ENCODE results near the gene FCHSD2.

The FCHSD2 gene

DNA sequence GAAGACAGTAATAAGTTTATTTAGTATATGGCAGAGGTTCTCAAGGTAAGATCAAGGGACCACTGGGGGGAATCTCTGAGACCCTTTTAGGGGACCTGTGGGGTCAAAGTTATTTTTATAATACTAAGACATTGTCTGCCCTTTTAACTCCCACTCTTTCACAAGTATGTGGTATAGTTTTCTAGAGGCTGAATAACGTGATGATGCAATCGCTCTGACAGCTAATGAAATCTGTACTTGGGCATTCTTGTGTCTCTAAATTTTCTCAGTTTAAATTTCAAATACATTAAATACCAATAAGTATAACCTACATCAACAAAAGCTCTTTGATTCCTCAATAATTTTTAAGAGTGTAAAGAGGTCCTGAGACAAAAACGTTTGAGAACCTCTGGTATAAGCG is 180.0 kb downstream of the FCHSD2 start:
- DNase-seq: no peak

DNA sequence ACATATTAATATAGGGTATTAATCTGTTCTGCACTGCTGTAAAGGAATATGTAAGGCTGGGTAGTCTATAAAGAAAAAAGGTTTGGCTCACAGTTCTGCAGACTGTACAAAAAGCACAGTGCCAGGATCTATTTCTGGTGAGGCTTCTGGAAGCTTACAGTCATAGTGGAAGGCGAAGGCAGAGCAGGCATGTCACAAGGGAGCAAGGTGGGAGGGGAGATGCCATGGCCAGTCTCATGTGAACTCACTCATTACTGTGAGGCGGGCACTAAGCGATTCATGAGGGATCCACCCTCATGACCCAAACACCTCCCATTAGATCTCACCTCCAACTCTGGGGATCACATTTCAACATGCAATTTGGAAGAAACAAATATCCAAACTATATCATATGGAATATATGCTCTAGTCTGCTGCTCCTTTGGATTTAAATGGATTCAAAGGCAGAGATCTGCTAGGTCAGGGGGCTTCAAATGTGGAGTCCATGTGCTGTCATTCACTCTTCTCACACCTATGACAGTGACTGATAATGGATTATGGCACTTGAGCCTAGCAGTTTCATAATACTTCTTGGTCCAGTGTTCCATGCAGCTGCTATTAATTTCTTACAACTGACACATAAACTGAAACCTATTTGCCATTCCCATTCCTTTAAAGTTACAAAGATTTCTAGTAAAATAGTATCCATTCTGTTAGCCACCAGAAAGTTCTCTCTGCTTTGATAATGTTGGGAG is 182.0 kb downstream of the FCHSD2 start:
- DNase-seq: no peak

DNA sequence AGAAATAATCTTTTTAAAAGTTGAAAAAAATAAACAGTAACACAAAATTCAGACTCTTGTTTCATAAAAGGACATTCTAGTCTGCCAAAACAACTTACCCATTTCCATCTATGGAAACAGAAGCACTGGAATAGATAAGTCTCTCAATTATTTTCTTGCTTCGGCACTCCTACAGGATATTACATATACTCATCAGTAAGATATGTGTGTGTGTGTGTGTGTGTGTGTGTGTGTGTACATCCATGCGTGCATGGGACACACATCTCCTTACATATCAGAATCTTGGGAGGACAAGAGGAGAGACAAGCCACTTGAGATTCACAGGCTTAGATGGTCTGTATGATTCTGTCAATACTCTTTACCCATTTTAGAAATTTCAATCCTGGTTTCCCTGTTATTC is 183.3 kb downstream of the FCHSD2 start:
- DNase-seq: no peak

DNA sequence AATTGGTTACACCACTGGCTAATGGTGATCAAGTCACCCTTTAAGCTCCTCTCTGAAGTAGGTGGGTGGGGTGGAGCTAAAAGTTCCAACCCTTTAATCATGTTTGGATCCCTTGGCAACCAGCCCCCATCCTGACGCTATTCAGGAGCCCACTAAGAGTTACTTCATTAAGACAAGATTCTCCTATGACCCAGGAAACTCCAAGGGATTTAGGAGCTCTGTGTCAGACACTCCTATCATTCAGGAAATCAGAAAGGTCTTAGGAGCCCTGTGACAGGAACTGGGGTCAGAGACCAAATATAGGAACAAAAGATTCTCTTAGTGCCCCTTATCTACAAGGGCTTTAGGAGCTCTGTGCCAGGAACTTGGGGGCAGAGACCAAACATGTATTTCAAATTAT is 186.7 kb downstream of the FCHSD2 start:
- DNase-seq: no peak

DNA sequence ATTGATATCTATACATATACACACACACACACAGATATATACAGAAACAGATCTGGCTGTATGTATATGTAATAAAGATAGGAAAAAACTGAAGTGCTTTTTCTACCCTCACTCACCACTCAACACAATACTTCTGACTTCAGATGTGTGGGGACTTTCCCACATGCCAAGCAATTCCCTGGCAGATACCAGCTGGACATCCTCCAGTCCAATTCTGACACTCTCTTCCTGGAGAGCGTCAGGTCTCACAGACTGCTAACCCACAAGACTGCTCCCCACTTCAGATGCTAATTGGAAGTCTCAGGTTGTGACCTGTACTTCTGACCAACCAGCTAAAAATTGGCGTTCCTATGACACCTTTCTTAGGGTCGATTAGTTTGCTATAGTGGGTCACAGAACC is 187.3 kb downstream of the FCHSD2 start:
- no peak for DNase-seq

DNA sequence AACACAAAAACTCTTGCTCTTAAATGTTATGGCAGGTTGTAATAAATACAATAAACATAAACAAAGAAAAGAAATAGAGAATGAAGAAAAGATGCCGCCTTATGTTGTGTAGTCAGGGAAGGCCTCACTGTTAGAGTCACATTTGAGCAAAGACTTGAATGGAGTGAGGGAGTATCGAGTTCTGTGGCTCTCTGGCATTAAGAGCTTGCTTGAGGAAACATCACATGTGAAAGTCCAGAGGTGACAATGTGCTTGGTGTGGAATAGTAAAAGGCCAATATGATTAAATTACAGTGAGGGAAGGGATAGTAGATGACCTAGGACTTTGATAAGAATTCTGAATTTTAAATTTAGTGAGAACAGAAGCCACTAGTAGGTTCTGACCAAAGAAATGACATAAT is 188.5 kb downstream of the FCHSD2 start:
- no peak for DNase-seq

DNA sequence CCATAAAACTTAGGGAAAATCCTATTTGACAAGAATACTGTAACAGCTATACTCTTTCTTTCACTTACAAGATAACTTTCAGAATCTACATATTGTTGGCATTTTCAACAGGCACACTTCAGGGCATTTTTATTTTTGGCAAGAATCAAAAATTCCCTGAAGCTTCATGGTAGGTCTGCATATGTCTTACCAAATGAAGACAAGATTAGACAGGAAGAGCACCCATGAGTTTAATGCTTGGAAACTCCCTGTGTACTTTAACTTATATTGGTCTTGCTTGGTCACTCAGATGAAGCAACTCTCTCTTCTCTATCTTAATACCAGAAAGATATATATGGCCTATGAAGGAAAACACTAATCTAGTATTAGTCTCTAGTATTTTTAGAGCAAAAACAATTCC is 190.2 kb downstream of the FCHSD2 start:
- no peak for DNase-seq

DNA sequence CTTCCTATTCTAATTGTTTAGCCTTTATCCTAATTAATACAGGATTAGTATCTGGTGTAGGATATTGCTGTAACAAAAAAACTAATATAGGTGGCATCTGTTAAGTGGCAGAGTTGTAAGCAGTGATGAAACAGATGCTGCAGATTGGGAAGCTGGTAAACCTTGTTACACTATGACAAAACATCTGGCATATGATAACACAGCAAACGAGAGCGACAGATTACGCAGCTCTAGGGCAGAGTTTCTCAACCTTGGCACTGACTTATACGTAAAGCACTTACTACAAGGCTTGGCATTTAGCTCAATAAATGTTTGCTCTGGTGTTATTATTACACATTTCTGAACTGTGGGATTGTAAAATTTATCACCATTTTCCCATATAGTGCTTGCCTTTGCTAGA is 190.9 kb downstream of the FCHSD2 start:
- DNase-seq: no peak

DNA sequence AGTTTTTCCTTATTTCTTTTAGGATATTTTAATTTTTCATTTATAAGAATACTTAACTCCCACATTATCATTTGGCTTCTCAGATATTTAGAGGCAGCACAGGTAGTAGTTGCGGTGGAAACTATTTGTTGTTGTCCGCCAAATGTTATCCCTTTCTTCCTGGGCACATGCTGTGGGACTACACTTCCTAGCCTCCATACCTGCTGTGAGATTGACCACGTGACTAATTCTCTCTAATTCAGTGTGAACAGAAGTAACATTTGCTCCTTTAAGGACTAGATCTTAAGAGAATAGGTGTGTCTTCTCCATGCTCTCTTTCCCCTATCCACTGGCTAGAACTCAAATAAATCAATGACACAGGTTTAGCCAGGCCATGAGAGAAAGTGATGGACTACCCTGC is 191.4 kb downstream of the FCHSD2 start:
- DNase-seq: no peak

DNA sequence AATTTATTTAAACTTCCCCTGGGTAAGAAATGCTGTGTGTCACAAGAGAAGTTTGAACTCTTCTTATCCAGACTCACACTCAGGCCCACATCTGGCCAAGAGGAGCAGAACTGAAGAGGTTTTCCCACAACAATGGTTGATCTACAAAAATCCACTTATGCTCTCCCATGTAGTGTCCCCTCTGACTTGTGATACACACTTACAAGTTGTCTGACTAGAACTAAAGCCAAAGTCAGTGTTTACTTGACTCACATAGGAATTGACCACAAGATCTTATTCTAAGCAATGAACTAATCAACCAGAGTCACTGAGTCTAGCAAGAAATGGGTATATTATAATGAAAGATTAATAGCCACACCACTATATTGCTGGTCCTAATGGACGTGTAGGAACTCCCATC is 194.9 kb downstream of the FCHSD2 start:
- no peak for DNase-seq

DNA sequence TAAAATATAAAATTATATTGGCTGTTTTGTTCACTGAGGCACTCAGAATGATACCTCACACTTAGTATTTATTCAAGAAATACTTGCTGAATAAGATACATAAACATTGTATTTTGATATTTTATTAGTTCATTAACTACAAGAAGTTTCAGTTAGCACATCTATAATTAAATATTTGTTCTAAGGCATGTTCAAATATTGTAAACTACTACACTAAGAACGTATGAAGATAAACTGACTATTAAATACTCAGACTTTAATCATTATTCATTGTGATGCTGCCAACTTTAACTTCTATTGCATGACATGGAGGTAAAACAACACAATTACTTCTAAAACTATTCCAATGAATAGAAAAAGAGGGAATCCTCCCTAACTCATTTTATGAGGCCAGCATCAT is 198.5 kb downstream of the FCHSD2 start:
- no peak for DNase-seq

DNA sequence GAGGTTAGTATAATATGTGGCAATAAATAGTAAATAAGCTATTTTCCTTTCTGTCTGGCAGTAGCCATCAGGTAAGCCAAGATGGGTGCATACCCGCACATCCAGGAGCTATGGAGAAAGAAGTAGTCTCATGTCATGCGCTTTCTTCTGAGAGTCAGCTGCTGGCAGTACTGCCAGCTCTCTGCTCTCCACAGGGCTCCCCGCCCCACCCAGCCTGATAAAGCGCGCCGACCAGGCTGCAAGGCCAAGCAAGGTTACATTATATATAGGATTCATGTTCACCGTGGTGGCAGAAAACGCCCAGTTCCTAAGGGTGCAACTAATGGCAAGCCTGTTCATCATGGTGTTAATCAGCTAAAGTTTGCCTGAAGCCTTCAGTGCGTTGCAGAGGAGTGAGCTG is 201.7 kb downstream of the FCHSD2 start:
- no peak for DNase-seq

DNA sequence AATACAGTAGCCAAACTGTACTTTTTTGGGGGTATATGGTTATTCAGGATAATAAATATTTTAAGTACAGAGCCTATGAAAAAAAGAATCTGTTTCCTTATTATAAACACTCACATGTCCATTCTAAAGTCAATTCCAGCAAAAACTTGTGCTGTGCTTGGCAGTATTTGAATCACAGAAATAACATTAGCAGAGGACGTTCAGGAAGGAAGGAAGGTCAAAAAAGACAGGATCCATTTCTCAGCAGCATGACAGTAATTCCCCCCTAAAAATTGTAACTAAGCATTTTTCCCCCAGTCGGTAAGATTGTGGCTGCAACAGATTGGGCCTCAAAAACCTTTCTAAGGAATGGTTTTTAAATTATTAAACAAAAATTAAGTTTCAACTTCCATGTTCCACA is 203.1 kb downstream of the FCHSD2 start:
- DNase-seq: no peak

DNA sequence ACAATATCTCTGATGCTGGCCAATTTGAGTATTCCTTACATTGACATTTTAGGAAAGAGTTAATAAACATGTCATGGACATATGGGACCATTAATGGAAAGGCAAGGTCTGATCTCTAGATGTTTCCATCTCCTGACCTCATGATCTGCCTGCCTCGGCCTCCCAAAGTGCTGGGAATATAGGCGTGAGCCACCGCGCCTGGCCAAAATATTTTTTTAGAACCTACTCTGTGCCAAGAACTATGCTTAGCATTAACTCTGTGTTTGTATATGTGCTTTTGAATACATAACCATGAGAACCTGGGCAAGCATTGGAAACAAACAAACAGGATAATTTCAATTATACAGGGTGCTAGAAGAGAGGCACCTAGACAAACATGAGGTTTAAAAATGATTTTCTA is 204.7 kb downstream of the FCHSD2 start:
- DNase-seq: no peak

DNA sequence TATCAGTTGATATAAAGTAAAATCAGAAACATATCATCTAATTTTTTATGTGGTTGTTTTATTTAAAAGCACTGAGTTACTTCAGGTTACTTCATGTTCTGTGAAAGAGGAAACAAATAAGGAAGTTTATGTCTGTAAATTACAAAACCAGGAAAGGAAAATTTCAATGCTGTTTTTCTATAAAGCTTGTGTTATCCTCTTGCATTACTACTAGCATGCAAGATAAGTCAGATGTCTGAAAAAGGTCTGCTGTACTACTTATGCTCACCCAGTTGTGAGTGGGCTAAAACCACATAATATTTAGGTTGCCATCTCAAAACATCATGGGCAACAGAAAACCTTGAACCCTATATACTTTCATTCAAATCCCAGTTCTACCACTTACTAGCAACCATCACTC is 206.4 kb downstream of the FCHSD2 start:
- no peak for DNase-seq

DNA sequence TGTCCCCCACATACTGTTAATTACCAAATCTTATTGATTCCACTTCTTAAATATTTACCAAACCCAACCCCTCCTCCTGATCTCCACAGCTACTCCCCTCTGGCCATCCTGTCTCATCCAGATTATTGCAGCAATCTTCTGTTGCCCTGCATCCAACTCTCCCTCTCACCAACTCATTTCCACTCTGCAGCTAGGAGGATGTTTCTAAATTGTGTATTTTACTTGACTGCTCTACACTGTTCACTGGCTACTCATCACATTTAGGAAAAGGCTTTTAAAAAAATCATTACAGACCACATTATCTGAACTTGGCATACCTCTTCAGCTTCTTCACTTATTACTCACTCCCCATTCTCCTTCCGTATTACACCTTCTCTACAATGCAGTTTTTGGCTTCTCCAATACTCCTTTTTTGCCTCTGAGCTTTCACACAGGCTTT is 210.0 kb downstream of the FCHSD2 start:
- no peak for DNase-seq

DNA sequence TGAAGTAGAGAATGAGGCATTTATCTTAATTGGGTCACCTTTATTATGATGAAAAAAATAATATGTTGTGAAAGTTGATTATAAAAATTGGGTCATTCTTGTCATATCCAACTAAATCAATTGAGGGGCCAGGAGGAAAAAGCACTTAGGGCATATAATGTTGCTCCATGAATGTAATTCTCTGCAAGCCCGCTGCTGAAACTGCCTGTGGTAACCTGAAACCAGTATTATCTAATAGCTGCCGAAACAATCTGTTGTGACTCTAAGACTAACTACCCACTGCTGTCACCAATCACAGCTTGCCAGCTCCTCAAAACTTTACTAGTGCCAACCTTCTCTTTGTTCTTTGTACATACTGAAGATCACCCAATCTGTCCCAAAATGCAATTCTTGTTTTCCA is 212.1 kb downstream of the FCHSD2 start:
- no peak for DNase-seq

DNA sequence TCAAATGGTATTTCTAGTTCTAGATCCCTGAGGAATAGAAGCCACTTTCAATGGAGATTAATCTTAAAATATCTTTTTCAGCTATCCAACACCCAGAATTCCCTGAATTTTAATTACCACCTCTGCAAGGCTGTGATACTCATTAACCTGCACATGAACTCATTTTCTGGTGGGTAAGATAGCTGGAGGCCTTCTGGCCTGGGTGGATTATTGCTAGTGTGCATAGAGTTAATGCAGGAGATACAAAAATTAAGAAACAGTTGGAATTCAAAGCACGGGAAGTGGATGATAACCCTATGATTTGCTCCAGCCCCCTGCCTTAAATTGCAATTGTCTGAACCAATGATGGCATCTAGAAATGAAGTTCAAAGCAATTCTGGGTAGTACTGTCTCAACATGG is 212.9 kb downstream of the FCHSD2 start:
- DNase-seq: no peak

DNA sequence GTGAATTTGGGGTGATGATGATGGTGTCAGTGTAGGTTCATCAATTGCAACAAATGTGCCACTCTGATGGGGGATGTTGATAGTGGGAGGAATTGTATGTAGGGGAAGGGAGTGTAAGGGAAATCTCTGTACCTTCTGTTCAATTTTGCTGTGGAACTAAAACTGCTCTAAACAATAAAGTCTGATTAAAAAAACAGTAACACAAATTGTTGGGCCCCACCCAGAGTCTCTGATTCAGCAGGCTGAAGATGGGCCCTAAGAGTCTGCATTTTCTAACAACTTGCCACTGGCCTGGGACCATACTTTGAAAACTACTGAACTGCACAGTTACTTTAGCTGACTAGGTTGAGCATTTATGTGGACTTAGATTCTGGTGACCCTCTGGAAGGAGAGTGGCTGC is 214.7 kb downstream of the FCHSD2 start:
- no peak for DNase-seq

DNA sequence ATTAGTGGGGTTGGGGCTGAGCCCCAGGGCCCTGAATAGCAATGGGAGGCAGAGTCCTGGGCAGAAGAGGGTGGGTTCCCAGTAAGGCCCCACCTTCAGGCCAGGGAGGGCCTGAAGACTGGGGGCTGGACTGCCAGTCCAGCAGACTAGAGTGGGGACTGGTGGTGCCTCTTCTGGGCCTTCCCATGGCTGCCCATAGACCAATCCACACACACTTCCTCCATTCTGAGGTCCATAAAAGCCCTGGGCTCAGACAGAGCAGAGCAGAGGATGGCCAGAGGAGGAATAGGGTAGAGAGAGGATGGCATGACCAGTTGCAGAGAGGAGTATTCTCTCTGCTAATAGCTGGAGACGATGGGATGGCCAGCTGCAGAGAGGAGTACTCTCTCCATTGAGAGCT is 216.0 kb downstream of the FCHSD2 start:
- DNase-seq: no peak

DNA sequence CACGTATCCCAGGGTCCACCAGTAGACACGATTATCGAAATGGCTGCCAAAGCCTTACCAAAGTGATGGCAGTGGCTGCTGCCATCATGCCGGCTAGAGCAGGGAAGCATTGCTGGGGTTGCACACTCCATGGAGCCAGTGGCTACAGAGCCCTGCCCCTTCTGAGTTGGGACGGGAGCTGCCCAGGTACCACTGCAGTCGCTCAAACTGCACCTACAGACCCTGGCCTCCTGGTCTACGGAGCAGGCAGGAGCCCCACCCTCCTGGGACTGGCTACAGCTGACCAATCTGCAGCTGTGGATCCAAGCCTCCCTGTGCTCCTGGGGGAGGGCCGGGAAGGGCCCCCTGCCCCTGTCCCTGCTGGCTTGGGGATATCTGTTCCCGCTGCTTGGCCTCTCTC is 216.5 kb downstream of the FCHSD2 start:
- DNase-seq: no peak

DNA sequence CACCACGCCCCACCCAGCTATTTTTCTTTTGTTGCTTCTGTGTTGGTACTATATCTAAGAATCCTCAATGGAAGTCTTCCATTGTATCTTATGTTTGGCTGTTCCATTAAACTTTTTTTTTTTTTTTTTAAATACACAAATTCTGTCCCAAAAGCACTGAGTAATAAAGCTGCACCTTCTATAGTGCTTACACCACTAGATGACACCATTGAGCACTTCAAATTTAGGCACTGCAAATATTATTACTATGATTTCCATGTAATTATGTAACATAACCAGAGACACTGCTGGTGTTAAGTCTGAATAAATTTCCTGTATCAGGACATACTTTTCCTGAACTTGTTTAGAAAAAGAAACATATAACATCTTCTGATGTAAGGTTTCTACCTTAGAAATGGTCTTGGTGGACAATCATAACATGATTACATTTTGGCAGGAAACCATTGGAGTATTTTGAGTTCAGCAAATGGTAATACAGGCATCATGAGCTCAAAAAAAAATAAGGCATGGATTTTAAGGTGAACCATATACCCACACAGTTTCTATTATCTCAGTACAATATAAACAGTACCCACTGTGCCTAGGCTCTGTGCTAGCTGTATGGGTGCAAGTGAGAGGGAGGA is 217.4 kb downstream of the FCHSD2 start:
- DNase-seq: no peak

DNA sequence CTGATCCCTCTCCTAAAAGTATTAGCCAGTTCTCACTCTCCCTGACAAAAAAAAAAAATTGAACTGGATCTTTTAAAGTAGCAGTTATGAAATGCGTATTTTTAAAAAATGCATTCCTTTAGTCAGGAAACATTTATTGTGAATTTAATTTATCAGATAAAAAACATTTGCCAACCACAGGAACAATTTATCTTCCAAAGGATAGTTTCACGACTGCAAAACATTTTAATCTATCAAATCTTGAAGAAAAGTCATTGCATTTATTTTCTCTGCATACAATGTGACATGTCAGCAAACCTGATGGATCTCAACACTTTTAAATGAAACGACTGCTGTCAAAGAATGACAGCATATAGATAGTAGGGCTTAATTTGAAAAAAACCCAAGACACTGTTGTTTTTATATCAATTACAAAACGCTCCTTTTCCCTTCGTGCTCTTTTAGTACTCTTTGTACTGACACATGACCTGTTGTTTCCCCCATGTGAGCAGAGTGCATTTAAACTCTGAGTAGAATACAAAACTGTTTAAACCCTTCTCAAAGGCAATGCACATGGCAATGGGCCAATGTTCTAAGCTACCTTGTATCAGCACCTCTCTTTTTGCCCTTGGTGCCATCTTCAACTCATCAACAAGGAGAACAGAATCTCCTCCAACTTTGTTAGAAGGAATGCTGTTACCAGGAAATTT is 220.9 kb downstream of the FCHSD2 start:
- DNase-seq: no peak

DNA sequence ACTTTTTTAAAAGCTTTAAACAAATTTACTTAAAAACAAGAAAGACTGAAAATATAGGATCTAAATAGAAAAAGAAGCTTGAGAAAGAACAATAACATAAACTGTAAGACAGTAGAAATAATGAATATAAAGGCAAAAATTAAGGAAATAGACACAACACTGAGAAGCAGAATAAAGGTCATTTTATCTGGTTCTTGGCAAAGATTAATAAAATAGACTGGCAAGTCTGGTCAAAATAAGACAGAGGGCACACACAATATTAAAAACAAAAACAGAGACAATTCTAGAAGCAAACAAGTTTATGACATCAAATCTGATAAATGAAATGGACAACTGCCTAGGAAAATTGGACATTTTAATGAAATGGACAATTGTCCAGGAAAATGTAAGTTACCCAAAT is 222.1 kb downstream of the FCHSD2 start:
- DNase-seq: no peak

DNA sequence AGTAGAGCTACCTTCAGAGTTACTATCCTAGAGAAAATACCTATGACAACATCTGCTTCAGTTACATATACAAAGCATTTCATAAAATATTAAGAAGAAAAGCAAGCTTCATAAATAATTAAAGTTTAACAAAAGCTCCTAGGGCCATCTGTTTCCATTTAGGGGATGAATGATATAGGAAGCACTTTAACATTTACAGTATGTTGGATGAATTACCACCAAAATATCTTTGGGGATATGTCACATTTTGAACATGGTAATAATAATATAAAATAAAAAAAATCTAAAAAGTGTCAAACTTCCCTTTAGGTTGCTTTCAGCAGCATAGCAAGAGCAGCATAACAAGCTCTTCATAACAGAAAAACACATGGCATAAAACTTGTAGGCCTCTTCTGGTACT is 223.3 kb downstream of the FCHSD2 start:
- DNase-seq: no peak
